Tibial nerve (tissue), 4 donors: ENCODE measurements around the gene FGD4. TPM values are rescaled to one million over a fixed set of nuclear protein-coding genes. Genes with fewer than 3 reads are reported as not detected.

Experiments used
- DNase-seq, 2 donors: peaks; one replicate each; pipeline ENCODE4 v3.0.0-alpha.2; 2019; ENCODE audit warnings: low spot score in 2 of 2
- H3K27ac ChIP-seq, 4 donors: fragments of 200-600 bp; sonication (generic) in 3 of 4; one replicate each; pipeline ENCODE4 v1.5.1; 2017 to 2019; ENCODE audit warnings: mild to moderate bottlenecking in 1 of 4
- H3K27me3 ChIP-seq, 2 donors: fragments of 200-600 bp; sonication (generic) in 1 of 2; one replicate each; pipeline versions ENCODE4 v1.5.1 to v1.6.0; 2017 to 2019
- H3K36me3 ChIP-seq, 3 donors: fragments of 200-600 bp; sonication (generic); one replicate each; pipeline ENCODE4 v1.5.1; 2018 to 2019
- H3K4me1 ChIP-seq, 4 donors: fragments of 200-600 bp; sonication (generic) in 3 of 4; one replicate each; pipeline ENCODE4 v1.5.1; 2017 to 2019
- H3K4me3 ChIP-seq, 4 donors: fragments of 200-600 bp; sonication (generic) in 3 of 4; one replicate each; pipeline ENCODE4 v1.5.1; 2017 to 2019; ENCODE audit warnings: mild to moderate bottlenecking in 1 of 4, moderate library complexity in 1 of 4
- H3K9me3 ChIP-seq, 4 donors: fragments of 200-600 bp; sonication (generic) in 3 of 4; one replicate each; pipeline ENCODE4 v1.5.1; 2017 to 2019
- CTCF ChIP-seq, 5 experiments: fragments of 200-600 bp in 3 of 5; fragments of 450-650 bp in 2 of 5; sonication (generic) in 3 of 5; IDR thresholded peaks; one replicate each; pipeline ENCODE4 v1.5.1; 2016 to 2019; ENCODE audit warnings: antibody characterized with exemption in 5 of 5, mild to moderate bottlenecking in 3 of 5, moderate library complexity in 2 of 5
- EP300 ChIP-seq, 2 donors: sonication (generic); formaldehyde crosslinking; IDR thresholded peaks; one replicate each; pipeline ENCODE4 v1.6.1; 2017; ENCODE audit warnings: antibody characterized with exemption in 2 of 2, mild to moderate bottlenecking in 1 of 2
- POLR2A ChIP-seq, 2 donors: fragments of 450-650 bp; IDR thresholded peaks; one replicate each; pipeline ENCODE4 v1.6.1; 2017; ENCODE audit warnings: antibody characterized with exemption in 2 of 2, mild to moderate bottlenecking in 2 of 2, moderate library complexity in 2 of 2
- WGBS, 2 donors: methylation state at CpG; one replicate each; pipeline ENCODE4 v1.1.5; 2018; 5-methylcytosine and 5-hydroxymethylcytosine counted together
- total RNA-seq, 4 donors: library from RNA; depleted of rRNA; stranded (reverse); fragments of >200 nt; gene quantifications; one replicate each; pipeline ENCODE4 v1.1.0, GENCODE V29; 2016

FGD4 gene
- total RNA-seq, 4 donors from 2014 or later, result 78.3 to 102 (median 84.2) TPM

- no peaks in the 10 kb centered on the region for H3K9me3 ChIP-seq
- H3K27me3 ChIP-seq, result no peaks in the 10 kb centered on the region
- H3K36me3 ChIP-seq, result no peaks in the 10 kb centered on the region
- TF ChIP-seq EP300 (IDR thresholded peaks at IDR 0.05), result no peak
- no peak for TF ChIP-seq CTCF (IDR thresholded peaks at IDR 0.05)
- TF ChIP-seq POLR2A (IDR thresholded peaks at IDR 0.05), result no peak
- no peak overlapping the region for H3K4me3 ChIP-seq
- peaks cover 0 to 15% (median 5%) of the 10 kb centered on the region in 4 donors for H3K4me1 ChIP-seq
- no peak overlapping the region for H3K27ac ChIP-seq
- no peak for DNase-seq
- 90% methylated on average over 7 of the region's 7 CpGs for WGBS, 2 donors
Measured at GRCh38 chr12:32478166-32478565, 78.8 kb downstream of the FGD4 start.

- Histone ChIP-seq H3K4me3 (no peak overlapping the region), H3K27me3 (no peaks in the 10 kb centered on the region), H3K4me1 (peaks cover 0 to 23% (median 13%) of the 10 kb centered on the region in 4 donors), H3K36me3 (no peaks in the 10 kb centered on the region), H3K27ac (no peak overlapping the region), H3K9me3 (no peaks in the 10 kb centered on the region)
- no peak for DNase-seq
- TF ChIP-seq CTCF (IDR thresholded peaks at IDR 0.05), result no peak
- no peak for TF ChIP-seq EP300 (IDR thresholded peaks at IDR 0.05)
- no peak for TF ChIP-seq POLR2A (IDR thresholded peaks at IDR 0.05)
- WGBS, 2 donors, result 82 to 86% methylated on average over 5 of the region's 5 CpGs
Measured at GRCh38 chr12:32478858-32479725, 79.7 kb downstream of the FGD4 start.

GRCh38 chr12:32482226-32482625 is 82.9 kb downstream of the FGD4 start:
- H3K27me3 ChIP-seq, result no peaks in the 10 kb centered on the region
- WGBS, 2 donors, result 60 to 67% methylated on average over 3 of the region's 3 CpGs
- DNase-seq, result no peak
- H3K9me3 ChIP-seq, result no peaks in the 10 kb centered on the region
- no peaks in the 10 kb centered on the region for H3K36me3 ChIP-seq
- peak; percentile 58 to 77 for TF ChIP-seq EP300 (IDR thresholded peaks at IDR 0.05)
- TF ChIP-seq CTCF (IDR thresholded peaks at IDR 0.05), result no peak
- no peak overlapping the region for H3K4me3 ChIP-seq
- H3K4me1 ChIP-seq, result peaks cover 0 to 17% (median 13%) of the 10 kb centered on the region in 4 donors
- peak overlapping the region in 1 of 4 donors; percentile 60 for H3K27ac ChIP-seq

- peaks cover 0 to 17% (median 13%) of the 10 kb centered on the region in 4 donors for H3K4me1 ChIP-seq
- peak overlapping the region in 2 of 4 donors; percentile 31 to 60 for H3K27ac ChIP-seq
- no peaks in the 10 kb centered on the region for H3K27me3 ChIP-seq
- DNase-seq, result peak in 1 of 2 donors; percentile 24
- peak; percentile 13 to 88 for TF ChIP-seq EP300 (IDR thresholded peaks at IDR 0.05)
- no peak for TF ChIP-seq POLR2A (IDR thresholded peaks at IDR 0.05)
- H3K4me3 ChIP-seq, result no peak overlapping the region
- H3K36me3 ChIP-seq, result no peaks in the 10 kb centered on the region
- H3K9me3 ChIP-seq, result no peaks in the 10 kb centered on the region
Measured at GRCh38 chr12:32483499-32483898, 84.1 kb downstream of the FGD4 start.

GRCh38 chr12:32483993-32484392 is 84.6 kb downstream of the FGD4 start:
- Histone ChIP-seq H3K27me3 (no peaks in the 10 kb centered on the region), H3K9me3 (no peaks in the 10 kb centered on the region), H3K4me1 (peaks cover 0 to 17% (median 13%) of the 10 kb centered on the region in 4 donors), H3K27ac (peak overlapping the region in 1 of 4 donors; percentile 29), H3K4me3 (no peak overlapping the region), H3K36me3 (no peaks in the 10 kb centered on the region)
- TF ChIP-seq EP300 (IDR thresholded peaks at IDR 0.05), result no peak
- TF ChIP-seq POLR2A (IDR thresholded peaks at IDR 0.05), result no peak
- TF ChIP-seq CTCF (IDR thresholded peaks at IDR 0.05), result no peak
- no peak for DNase-seq
- WGBS, 2 donors, result 27 to 54% methylated on average over 1 of the region's 1 CpG
